ENCODE data around the gene GPR25.
"Not testable (repeated sequence)": the region's sequence is repeated elsewhere in the genome, so short reads cannot be mapped to it uniquely, and the experiment has no call there.

GPR25 gene

DNA sequence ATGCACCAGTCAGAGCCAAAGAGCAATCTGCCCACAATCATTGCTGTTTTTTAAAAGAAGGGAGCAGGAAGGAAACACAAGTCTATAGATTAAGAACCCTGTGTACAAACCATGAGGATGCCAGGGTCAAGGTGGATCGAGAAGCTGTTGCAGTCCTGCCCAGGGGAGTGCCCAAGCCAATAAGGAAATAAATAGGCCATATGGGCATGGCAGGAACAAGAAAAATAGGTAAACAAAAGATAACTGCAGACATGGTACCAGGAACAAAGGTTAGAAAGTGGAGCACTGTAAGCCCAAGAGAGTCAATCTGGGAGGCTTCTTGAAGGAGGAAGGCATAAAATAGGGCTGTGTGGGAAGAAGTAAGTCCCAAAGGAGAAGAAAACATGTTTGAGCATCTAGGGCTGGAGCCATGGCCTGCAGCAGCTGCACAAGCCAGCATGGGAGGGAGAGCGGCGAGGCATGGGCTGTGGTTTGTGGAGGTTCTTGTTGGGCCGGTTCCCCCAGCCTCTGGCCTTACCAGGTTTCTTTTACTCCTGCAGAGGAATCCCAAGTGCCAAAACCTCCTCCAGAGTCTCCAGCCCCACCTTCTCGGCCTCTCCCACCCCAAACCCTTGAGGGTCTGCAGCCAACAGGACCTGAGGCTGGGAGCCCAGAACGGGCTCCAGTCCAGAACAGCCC, 35.5 kb downstream of the GPR25 start:
- Histone ChIP-seq H3K36me3 (ENCODE audit: control insufficient read depth, insufficient read depth, low read length) (peaks cover 1% of the 10 kb centered on the region), H3K27me3 (replicated peaks; ENCODE audit: control insufficient read depth, insufficient read depth, low read length) (no peaks in the 10 kb centered on the region), H3K4me3 (replicated peaks; ENCODE audit: low read depth, low read length) (no peak overlapping the region)
- DNase-seq (ENCODE audit: extremely low read depth, insufficient read length) = no peak
- TF ChIP-seq, protein P1, sequence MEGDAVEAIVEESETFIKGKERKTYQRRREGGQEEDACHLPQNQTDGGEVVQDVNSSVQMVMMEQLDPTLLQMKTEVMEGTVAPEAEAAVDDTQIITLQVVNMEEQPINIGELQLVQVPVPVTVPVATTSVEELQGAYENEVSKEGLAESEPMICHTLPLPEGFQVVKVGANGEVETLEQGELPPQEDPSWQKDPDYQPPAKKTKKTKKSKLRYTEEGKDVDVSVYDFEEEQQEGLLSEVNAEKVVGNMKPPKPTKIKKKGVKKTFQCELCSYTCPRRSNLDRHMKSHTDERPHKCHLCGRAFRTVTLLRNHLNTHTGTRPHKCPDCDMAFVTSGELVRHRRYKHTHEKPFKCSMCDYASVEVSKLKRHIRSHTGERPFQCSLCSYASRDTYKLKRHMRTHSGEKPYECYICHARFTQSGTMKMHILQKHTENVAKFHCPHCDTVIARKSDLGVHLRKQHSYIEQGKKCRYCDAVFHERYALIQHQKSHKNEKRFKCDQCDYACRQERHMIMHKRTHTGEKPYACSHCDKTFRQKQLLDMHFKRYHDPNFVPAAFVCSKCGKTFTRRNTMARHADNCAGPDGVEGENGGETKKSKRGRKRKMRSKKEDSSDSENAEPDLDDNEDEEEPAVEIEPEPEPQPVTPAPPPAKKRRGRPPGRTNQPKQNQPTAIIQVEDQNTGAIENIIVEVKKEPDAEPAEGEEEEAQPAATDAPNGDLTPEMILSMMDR (IDR thresholded peaks at IDR 0.05; ENCODE audit: insufficient read depth, low read length, poor library complexity, severe bottlenecking) = no peak

DNA sequence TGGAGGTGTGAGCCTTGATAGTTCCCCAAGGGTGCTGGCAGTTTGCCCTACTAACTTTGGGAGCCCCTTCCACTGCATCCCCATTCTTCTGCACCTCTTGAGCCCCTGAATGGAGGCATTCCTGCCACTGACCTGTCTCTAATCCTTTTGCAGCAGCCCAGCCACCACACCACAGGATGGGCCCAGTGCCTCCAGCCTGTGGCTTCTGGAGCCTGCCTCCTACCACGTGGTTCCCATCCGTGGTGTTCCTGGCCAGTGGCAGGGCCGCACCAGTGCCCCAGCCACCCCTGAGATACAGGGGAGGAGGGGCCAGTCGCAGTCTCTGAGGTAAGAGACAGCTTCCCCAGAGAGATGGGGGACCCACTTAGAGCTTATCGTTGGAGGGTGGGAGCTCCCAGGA, 36.3 kb downstream of the GPR25 start:
- no peaks in the 10 kb centered on the region for H3K27me3 ChIP-seq (replicated peaks; ENCODE audit: control insufficient read depth, insufficient read depth, low read length)
- TF ChIP-seq, protein P1 (IDR thresholded peaks at IDR 0.05; ENCODE audit: insufficient read depth, low read length, poor library complexity, severe bottlenecking) = no peak
- H3K4me3 ChIP-seq (replicated peaks; ENCODE audit: low read depth, low read length) = no peak overlapping the region
- no peak for DNase-seq (ENCODE audit: extremely low read depth, insufficient read length)
- H3K36me3 ChIP-seq (ENCODE audit: control insufficient read depth, insufficient read depth, low read length) = peaks cover 1% of the 10 kb centered on the region

DNA sequence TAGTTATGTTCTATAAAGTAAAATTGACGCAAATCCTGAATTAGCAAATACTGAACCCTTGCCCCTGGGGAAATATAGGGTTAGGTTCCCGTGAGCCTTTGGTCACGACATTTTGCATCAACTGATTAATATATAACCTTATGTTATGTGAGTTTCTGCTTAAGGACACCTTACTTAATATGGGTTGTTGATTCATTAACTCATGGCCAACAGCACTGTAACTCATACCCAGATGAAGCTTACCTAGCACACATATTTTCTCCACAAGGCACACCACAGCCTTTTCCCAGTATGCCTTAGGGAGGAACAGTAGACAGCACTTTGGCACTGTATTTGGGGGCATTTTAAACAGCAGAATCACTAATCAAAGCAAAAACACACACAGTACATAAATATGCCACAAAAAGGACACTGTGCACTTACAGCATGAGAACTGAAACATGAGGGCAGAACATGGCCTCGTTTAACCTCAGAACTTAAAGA, 37.0 kb downstream of the GPR25 start:
- TF ChIP-seq, protein P1 (IDR thresholded peaks at IDR 0.05; ENCODE audit: insufficient read depth, low read length, poor library complexity, severe bottlenecking) = no peak
- no peak overlapping the region for H3K4me3 ChIP-seq (replicated peaks; ENCODE audit: low read depth, low read length)
- peaks cover 1% of the 10 kb centered on the region for H3K36me3 ChIP-seq (ENCODE audit: control insufficient read depth, insufficient read depth, low read length)
- no peak for DNase-seq (ENCODE audit: extremely low read depth, insufficient read length)
- no peaks in the 10 kb centered on the region for H3K27me3 ChIP-seq (replicated peaks; ENCODE audit: control insufficient read depth, insufficient read depth, low read length)

DNA sequence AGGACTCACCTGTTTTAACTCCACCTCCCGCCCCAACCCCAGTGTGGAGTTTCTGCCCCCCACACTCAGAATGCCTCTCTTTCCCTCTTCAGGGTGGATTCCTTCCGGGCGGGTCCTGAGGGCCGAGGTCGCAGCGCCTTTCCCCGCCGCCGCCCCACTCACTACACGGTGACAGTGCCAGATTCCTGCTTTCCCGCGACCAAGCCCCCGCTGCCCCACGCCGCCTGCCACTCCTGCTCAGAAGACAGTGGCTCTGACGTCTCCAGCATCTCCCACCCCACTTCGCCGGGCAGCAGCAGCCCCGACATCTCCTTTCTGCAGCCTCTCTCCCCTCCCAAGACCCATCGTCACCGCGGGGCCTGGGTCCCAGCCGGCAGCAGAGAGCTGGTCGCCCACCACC, 38.6 kb downstream of the GPR25 start:
- no peak for DNase-seq (ENCODE audit: extremely low read depth, insufficient read length)
- H3K36me3 ChIP-seq (ENCODE audit: control insufficient read depth, insufficient read depth, low read length) = peaks cover 1% of the 10 kb centered on the region
- TF ChIP-seq, protein P1 (IDR thresholded peaks at IDR 0.05; ENCODE audit: insufficient read depth, low read length, poor library complexity, severe bottlenecking) = no peak
- no peaks in the 10 kb centered on the region for H3K27me3 ChIP-seq (replicated peaks; ENCODE audit: control insufficient read depth, insufficient read depth, low read length)
- H3K4me3 ChIP-seq (replicated peaks; ENCODE audit: low read depth, low read length) = no peak overlapping the region

DNA sequence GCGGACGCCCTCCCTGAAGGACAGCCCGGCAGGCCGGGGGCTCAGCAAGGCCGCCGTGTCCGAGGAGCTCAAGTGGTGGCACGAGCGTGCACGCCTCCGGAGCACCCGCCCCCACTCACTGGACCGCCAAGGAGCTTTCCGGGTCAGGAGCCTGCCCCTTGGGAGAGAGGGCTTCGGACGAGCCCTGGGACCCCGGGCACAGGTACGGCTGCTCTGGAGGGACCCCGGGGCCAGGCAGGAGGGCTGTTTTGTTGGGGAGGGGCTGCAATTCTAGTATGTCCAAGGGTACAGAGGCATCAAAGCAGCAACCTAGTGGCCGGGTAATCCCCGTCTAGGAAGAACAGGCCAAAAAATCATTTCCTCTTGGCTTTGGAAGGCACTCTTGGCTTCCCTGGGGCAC, 39.2 kb downstream of the GPR25 start:
- not testable (repeated sequence) for H3K4me3 ChIP-seq (replicated peaks; ENCODE audit: low read depth, low read length); DNase-seq (ENCODE audit: extremely low read depth, insufficient read length); H3K27me3 ChIP-seq (replicated peaks; ENCODE audit: control insufficient read depth, insufficient read depth, low read length); H3K36me3 ChIP-seq (ENCODE audit: control insufficient read depth, insufficient read depth, low read length)

DNA sequence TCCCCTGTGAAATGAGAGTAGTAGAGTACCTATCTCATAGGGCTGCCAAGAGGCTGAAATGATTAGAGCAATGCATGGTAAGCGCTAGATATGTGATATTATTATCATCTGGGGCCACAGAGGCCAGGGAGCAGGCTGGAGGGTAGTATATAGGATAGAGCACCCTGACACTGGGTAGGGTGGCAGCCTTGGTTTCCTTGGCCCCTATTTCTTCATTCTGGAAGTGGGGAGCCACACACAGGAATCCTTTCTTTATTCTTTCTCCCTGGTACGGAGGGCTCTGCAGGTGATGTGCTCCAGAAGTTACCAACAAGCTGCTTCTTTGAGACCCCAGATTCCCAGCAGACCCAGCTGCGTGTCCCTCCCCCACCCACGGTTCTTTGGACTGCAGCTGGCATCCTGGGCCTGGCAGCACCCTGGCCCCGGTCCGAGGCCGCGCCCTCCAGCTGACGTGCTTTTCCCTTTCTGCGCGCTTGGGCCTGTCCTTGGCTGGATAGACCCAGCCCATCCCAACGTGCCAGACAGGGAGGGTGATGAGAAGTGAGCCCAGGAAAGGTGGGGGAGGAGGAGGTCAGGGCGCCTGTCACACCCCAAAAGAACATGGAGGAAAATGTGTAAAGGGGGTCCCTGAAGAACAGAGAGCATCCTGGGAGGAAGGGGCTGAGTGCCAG, 40.1 kb downstream of the GPR25 start:
- TF ChIP-seq, protein P1 (IDR thresholded peaks at IDR 0.05; ENCODE audit: insufficient read depth, low read length, poor library complexity, severe bottlenecking) = no peak
- Histone ChIP-seq H3K27me3 (replicated peaks; ENCODE audit: control insufficient read depth, insufficient read depth, low read length) (no peaks in the 10 kb centered on the region), H3K4me3 (replicated peaks; ENCODE audit: low read depth, low read length) (no peak overlapping the region), H3K36me3 (ENCODE audit: control insufficient read depth, insufficient read depth, low read length) (peaks cover 1% of the 10 kb centered on the region)
- DNase-seq (ENCODE audit: extremely low read depth, insufficient read length) = no peak
